T47D (cell line): ENCODE results near the gene PCID2.
A peak's percentile ranks its signal among the peaks of the same experiment; 100 is the strongest.
"Not testable (repeated sequence)": the region's sequence is repeated elsewhere in the genome, so short reads cannot be mapped to it uniquely, and the experiment has no call there.

ENCODE experiments used
- DNase-seq, 2 experiments: peaks; one replicate each; pipeline versions ENCODE4 v3.0.0 to v3.0.0-alpha.2; 2011 to 2012; ENCODE audit warnings: low read depth in 1 of 2, low spot score in 1 of 2
- JUND ChIP-seq: IDR thresholded peaks from 2 replicates; pipeline ENCODE4 v1.6.1; 2012; ENCODE audit warnings: low read depth
- in situ Hi-C: cut with HindIII; loops from 2 replicates; pipeline ENCODE4 v1.10.0; 2016; ENCODE audit warnings: low sequenced_read_pairs, low pct_unique_long_range_greater_than_20kb

Gene PCID2

GRCh38 chr13:113208421-113209335 is at the start of gene PCID2:
Gene PCID2 (minus strand): TSS chr13:113208669. CDS start chr13:113208634, 35 bp downstream.
- peak; percentile 64 to 92 for DNase-seq
- no peak for TF ChIP-seq JUND
- in situ Hi-C loops = no loop called here

GRCh38 chr13:113257908-113258307 is 49.4 kb upstream of the PCID2 start:
- DNase-seq = not testable (repeated sequence)

GRCh38 chr13:113252516-113253095 is 44.1 kb upstream of the PCID2 start:
- TF ChIP-seq JUND = no peak
- DNase-seq = no peak
- in situ Hi-C loops = no loop called here

More at GRCh38 chr13:113257908-113258307, 49.4 kb upstream of the PCID2 start:
- in situ Hi-C loops = not testable (repeated sequence)

DNA sequence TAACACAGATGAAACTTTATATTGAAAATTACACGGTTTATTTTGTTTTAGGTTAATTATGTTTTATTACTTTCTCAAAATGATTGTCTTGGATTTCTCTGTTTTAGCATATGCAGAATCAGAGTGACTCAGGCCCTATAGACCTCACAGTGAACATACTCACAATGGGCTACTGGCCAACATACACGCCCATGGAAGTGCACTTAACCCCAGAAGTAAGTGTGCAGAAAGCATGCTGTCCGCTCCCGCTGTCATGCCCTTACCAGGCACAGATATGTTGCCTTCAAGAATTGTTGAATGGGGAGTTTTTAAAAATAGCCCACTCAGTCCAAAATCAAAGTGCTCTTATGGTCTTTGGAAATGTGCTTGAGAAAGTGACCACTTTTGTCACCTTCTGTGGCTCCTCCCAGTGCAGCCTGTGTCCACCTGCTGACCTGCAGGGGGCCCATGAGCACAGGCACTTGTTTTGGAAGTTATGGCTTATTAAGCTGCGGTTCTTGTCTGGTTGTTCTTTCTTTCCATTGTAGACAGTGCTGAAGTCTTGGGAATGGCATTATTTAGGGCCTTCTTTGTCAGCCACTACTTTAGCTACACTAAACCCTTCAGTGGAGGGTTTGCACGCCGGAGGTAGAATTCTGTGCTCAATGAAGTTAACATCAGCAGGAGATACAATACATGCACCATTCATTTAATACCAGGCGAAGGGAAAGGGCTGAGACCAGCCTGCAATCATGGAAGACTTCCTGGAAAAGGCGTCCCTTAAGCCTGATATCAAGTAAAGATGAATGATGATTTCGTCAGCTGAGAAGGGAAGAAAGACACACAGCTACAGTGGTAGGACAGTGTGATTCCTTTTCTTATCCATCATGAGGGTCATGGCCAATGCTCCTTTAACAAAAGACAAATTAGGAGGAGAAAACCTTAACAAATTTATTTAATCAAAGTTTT is 37.7 kb upstream of the PCID2 start:
- no peak for TF ChIP-seq JUND
- peak in 1 of 2 experiments; percentile 49 for DNase-seq
- in situ Hi-C loops = no loop called here

DNA sequence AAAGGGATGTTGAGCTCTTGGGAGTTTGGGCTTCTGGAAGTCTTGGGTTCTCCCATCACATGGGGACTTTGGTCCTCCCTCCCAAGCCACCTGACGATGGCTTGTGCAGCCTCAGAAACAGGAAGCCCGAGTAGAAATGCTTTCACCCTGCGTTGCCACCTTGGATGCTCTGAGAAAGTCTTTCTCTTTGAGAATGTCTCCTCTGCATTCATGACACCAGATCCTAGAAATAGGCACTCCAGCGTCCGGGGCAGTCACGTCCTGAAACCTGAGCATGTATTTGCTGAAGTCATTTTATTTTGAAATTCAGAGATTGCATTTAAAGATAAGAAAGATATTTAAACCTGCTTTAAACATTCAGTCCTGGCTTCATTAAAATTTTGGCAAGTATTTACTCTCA is 35.4 kb upstream of the PCID2 start:
- in situ Hi-C loops = no loop called here
- peak in 1 of 2 experiments; percentile 12 for DNase-seq
- no peak for TF ChIP-seq JUND

- DNase-seq, in situ Hi-C loops: not testable (repeated sequence)
Observed at GRCh38 chr13:113241623-113242022, 33.2 kb upstream of the PCID2 start.

DNA sequence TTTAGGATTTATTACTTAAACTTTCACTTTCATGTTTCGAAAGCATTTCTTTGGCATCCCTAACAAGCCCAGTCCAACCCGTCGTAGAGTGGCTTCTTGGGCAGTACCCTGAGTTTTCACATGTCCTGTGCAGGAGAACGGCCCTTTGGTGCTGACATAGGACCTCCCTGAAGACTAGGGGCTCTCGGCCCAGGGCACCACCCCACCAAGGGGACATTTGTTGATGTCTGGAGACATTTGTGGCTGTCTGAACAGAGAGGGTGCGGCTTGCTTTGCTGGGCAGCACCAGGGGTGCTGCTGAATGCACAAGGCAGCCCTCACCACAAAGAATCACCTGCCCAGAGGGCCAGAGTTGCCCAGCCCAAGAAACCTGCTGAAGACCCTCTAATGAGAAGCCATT is 31.5 kb upstream of the PCID2 start:
- TF ChIP-seq JUND = no peak
- in situ Hi-C loops = no loop called here
- DNase-seq = no peak

- TF ChIP-seq JUND = no peak
- in situ Hi-C loops = no loop called here
- DNase-seq = no peak
Observed at GRCh38 chr13:113239357-113239756, 30.9 kb upstream of the PCID2 start.

- no peak for TF ChIP-seq JUND
- DNase-seq = no peak
- in situ Hi-C loops = no loop called here
Observed at GRCh38 chr13:113238536-113238935, 30.1 kb upstream of the PCID2 start.

- in situ Hi-C loops = no loop called here
- no peak for TF ChIP-seq JUND
- no peak for DNase-seq
Observed at GRCh38 chr13:113233101-113233500, 24.6 kb upstream of the PCID2 start.

DNA sequence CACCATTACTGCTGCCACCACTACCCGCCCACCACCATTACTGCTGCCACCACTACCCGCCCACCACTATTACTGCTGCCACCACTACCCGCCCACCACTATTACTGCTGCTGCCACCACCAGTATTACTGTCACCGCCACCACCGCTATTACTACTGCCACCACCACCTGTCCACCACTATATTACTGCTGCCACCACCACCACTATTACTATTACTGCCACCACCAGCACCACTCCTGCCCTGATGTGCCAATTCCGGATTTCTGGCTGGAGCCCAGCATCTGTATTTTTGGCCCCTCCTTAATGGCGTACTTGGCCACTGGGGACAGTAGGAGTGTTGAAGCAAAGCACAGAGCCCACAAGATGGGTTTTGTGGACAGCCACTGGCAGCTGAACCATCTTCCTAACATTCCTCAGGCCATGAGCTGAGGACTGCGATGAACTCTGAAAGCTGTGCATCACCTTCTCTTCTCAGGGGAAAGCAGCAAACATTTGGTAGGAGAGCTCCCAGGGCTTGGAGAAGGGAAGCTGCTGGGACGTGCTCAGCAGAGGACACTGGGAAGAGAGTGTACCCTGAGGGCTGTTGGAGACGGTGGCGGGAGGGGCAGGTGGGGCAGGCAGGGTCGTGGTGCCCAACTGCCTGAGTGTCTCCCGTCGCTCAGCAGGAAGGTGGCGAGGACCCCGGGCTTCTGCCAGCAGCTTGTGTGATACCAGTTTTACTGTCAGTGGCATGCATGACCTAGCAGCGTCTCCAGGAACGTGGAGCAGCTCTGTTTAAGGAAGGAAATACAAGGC is 23.9 kb upstream of the PCID2 start:
- no peak for TF ChIP-seq JUND
- in situ Hi-C loops = no loop called here
- DNase-seq = no peak
